Choroid plexus epithelial cell (primary cell): ENCODE results near the gene HTT-AS.
A peak's percentile ranks its signal among the peaks of the same experiment; 100 is the strongest.

Experiments used
- DNase-seq: peaks from one replicate; pipeline ENCODE4 v3.0.0-alpha.2; 2010; ENCODE audit warnings: low read depth
- H3K4me3 ChIP-seq: 2 replicates; pipeline ENCODE4 v1.5.1; 2011; ENCODE audit warnings: low read depth, mild to moderate bottlenecking, control low read depth, low read length, moderate library complexity
- CTCF ChIP-seq: conservative IDR thresholded peaks from 2 replicates; pipeline ENCODE4 v1.5.1; 2011; ENCODE audit warnings: low read depth, mild to moderate bottlenecking, control low read depth, inconsistent platforms, low read length, moderate library complexity

Gene HTT-AS

DNA sequence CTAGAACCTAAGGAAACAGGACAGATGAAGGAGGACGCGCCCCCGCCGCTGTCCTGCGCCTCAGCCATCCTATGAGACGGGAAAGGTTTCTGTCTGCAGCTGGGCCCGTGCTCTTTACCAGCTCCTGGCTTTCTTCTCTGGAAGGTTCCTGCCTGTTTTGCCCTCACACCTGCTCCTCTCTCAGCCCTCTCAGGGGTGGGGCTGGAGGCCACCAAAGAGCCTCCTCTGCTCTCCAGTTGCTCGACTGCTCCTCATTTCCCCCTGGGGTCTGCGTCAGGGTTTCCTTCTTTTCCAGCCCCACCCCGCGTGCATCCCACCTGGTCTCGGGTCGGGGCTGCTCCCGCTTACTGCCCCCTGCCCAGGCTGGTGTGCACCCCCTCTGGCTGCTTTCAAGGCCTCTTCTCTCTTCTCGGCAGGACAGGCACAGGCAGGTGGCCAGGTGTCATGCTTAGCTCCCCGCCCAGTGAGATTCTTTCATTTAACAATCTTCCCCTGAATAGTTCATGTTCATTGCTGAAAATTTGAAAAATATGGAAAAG is 4.6 kb downstream of the HTT-AS start:
- no peak for DNase-seq
- TF ChIP-seq CTCF = no peak
- H3K4me3 ChIP-seq = no peak overlapping the region

GRCh38 chr4:3067473-3068001 is 6.8 kb downstream of the HTT-AS start:
- DNase-seq = no peak
- TF ChIP-seq CTCF = no peak
- no peak overlapping the region for H3K4me3 ChIP-seq

- no peak overlapping the region for H3K4me3 ChIP-seq
- no peak for TF ChIP-seq CTCF
- DNase-seq = no peak
Measured at GRCh38 chr4:3066836-3067400, 7.4 kb downstream of the HTT-AS start.

- peak; percentile 68 for DNase-seq
- H3K4me3 ChIP-seq = no peak overlapping the region
- TF ChIP-seq CTCF = no peak
Measured at GRCh38 chr4:3065551-3065950, 8.8 kb downstream of the HTT-AS start.

GRCh38 chr4:3062471-3062870 is 11.9 kb downstream of the HTT-AS start:
- no peak for TF ChIP-seq CTCF
- DNase-seq = peak; percentile 90

GRCh38 chr4:3060946-3061345 is 13.4 kb downstream of the HTT-AS start:
- DNase-seq = no peak

More at GRCh38 chr4:3062471-3062870, 11.9 kb downstream of the HTT-AS start:
- H3K4me3 ChIP-seq = no peak overlapping the region

More at GRCh38 chr4:3060946-3061345, 13.4 kb downstream of the HTT-AS start:
- no peak overlapping the region for H3K4me3 ChIP-seq
- TF ChIP-seq CTCF = no peak
